Heart right ventricle (tissue), 16 donors: ENCODE results near the gene KANSL3. TPM values are rescaled to one million over a fixed set of nuclear protein-coding genes. Genes with fewer than 3 reads are reported as not detected.
"Not testable (repeated sequence)": the region's sequence is repeated elsewhere in the genome, so short reads cannot be mapped to it uniquely, and the experiment has no call there.

Experiments used
- ATAC-seq, 8 donors: fragments of 200-7000 bp; cut with Tn5 transposase; one replicate each; pipeline ENCODE4 v1.9.1; 2020; ENCODE audit warnings: mild to moderate bottlenecking in 8 of 8, moderate library complexity in 8 of 8, moderate number of reproducible peaks in 1 of 8
- DNase-seq, 2 donors: peaks; one replicate each; pipeline ENCODE4 v3.0.0-alpha.2; 2020
- H3K27ac ChIP-seq, 10 donors: fragments of 200-600 bp; sonication (generic) in 2 of 10; one replicate each; pipeline versions ENCODE4 v1.5.0 to v1.8.0; 2020 to 2022; ENCODE audit warnings: mild to moderate bottlenecking in 3 of 10
- H3K27me3 ChIP-seq, 7 donors: fragments of 200-600 bp; one replicate each; pipeline ENCODE4 v1.8.0; 2021 to 2022; ENCODE audit warnings: mild to moderate bottlenecking in 2 of 7
- H3K36me3 ChIP-seq, 9 donors: fragments of 200-600 bp; sonication (generic) in 1 of 9; one replicate each; pipeline versions ENCODE4 v1.5.0 to v1.8.0; 2020 to 2022; ENCODE audit warnings: mild to moderate bottlenecking in 2 of 9
- H3K4me1 ChIP-seq, 9 donors: fragments of 200-600 bp; sonication (generic) in 1 of 9; one replicate each; pipeline versions ENCODE4 v1.5.0 to v1.8.0; 2020 to 2022; ENCODE audit warnings: mild to moderate bottlenecking in 4 of 9
- H3K4me3 ChIP-seq, 10 donors: fragments of 200-600 bp; sonication (generic) in 2 of 10; one replicate each; pipeline versions ENCODE4 v1.5.0 to v1.8.0; 2020 to 2022; ENCODE audit warnings: mild to moderate bottlenecking in 7 of 10, moderate library complexity in 2 of 10
- H3K9me3 ChIP-seq, 11 donors: fragments of 200-600 bp in 10 of 11; sonication (generic) in 2 of 11; one replicate each; pipeline versions ENCODE4 v1.5.0 to v1.8.0; 2013 to 2022; ENCODE audit warnings: mild to moderate bottlenecking in 2 of 11, control low read depth in 1 of 11, moderate library complexity in 1 of 11
- WGBS, 2 donors: extraction: QIAGEN DNeasy Blood & Tissue Kit; methylation state at CpG; one replicate each; pipeline ENCODE4 v1.1.7; 2013; ENCODE audit warnings: inconsistent platforms in 1 of 2; 5-methylcytosine and 5-hydroxymethylcytosine counted together
- intact Hi-C, 10 donors: fragments of 100-400 bp; cut with DNase I; formaldehyde crosslinking; loops; one replicate each; pipeline versions ENCODE4 v1.11.1 to v1.14.2; 2022
- polyA plus RNA-seq, 2 donors: library from polyadenylated mRNA; stranded (reverse); fragments of 200-250 nt; gene quantifications; one replicate each; pipeline ENCODE4 v1.2.3, GENCODE V29; 2013
- total RNA-seq, 10 donors: library from RNA; stranded (reverse); fragmentation: NEBNext Ultra II Directional in 3 of 10; extraction: Animal tissue kit (Norgen Biotek cat#: 25700) in 3 of 10; gene quantifications; one replicate each; pipeline versions ENCODE4 v1.2.1 to v1.2.4, GENCODE V29; 2021 to 2023
- TF ChIP-seq, protein P1 (sequence below), 9 donors: fragments of 200-600 bp; sonication (generic) in 2 of 9; IDR thresholded peaks; one replicate each; pipeline versions ENCODE4 v1.5.0 to v1.8.0; 2021 to 2022; ENCODE audit warnings: antibody characterized with exemption in 9 of 9, mild to moderate bottlenecking in 5 of 9, moderate library complexity in 1 of 9
- donor health status: Arrhythmogenic right ventricular cardiomyopathy.
- donor health status: ischemic (EF 13 %, LVEDD 7.1; RV severe dilation, severe dysfunction).
- donor health status: healthy with polysubstance abuse.
- donor health status: DM: no; HTN: yes; CAD: no.
- donor health status: DM: no; HTN: no; CAD: no.
- donor health status: ischemic (EF 25% LVEDD 6.9; RV normal size, moderate dysfunction).
- donor health status: ischemic (EF 25% LVEDD 5.7; RV mildly dilated, moderate dysfunction).
- donor health status: healthy.
- donor health status: DM: yes; HTN: yes; CAD: no.
- donor health status: Ischemic cardiomyopathy.
- donor health status: ischemic (EF 35%, LVEDD 5.7; RV mildly dilated, moderate dysfunction).
- donor health status: nonischemic (EF 11% LVEDD 7.7; RV severe dilation, severe dysfunction).
- donor health status: DM: yes; HTN: yes; CAD: no.
- donor health status: PGD.
- donor health status: ischemic (EF 29% LVEDD 5.4; RV normal size, mild dysfunction).
- donor health status: nonischemic (EF 23%, LVEDD 6.1; RV moderate dilation, normal function).

Gene KANSL3
- total and polyA plus RNA-seq, 12 donors: 12.5 to 38.1 (median 30.4) TPM

- Histone ChIP-seq H3K27ac (no peak overlapping the region), H3K9me3 (peaks cover 0 to 5% (median 0%) of the 10 kb centered on the region in 11 donors), H3K4me1 (peaks cover 6 to 13% (median 11%) of the 10 kb centered on the region in 9 donors), H3K4me3 (no peak overlapping the region), H3K27me3 (no peaks in the 10 kb centered on the region), H3K36me3 (peaks cover 0 to under 1% (median 0%) of the 10 kb centered on the region in 9 donors)
- DNase-seq (no peak), ATAC-seq (no peak)
- WGBS, 2 donors: 79 to 81% methylated on average over 8 of the region's 8 CpGs
- TF ChIP-seq, protein P1, sequence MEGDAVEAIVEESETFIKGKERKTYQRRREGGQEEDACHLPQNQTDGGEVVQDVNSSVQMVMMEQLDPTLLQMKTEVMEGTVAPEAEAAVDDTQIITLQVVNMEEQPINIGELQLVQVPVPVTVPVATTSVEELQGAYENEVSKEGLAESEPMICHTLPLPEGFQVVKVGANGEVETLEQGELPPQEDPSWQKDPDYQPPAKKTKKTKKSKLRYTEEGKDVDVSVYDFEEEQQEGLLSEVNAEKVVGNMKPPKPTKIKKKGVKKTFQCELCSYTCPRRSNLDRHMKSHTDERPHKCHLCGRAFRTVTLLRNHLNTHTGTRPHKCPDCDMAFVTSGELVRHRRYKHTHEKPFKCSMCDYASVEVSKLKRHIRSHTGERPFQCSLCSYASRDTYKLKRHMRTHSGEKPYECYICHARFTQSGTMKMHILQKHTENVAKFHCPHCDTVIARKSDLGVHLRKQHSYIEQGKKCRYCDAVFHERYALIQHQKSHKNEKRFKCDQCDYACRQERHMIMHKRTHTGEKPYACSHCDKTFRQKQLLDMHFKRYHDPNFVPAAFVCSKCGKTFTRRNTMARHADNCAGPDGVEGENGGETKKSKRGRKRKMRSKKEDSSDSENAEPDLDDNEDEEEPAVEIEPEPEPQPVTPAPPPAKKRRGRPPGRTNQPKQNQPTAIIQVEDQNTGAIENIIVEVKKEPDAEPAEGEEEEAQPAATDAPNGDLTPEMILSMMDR (IDR thresholded peaks at IDR 0.05): no peak
- intact Hi-C loops: no loop called here
These were observed 79.6 kb downstream of the KANSL3 start for GRCh38 chr2:96558485-96558884.

GRCh38 chr2:96558061-96558460 is 80.1 kb downstream of the KANSL3 start:
- ATAC-seq: no peak
- TF ChIP-seq, protein P1 (IDR thresholded peaks at IDR 0.05): no peak

GRCh38 chr2:96557421-96557820 is 80.7 kb downstream of the KANSL3 start:
- H3K4me3 ChIP-seq, DNase-seq, H3K36me3 ChIP-seq, ATAC-seq, H3K27ac ChIP-seq, intact Hi-C loops, H3K27me3 ChIP-seq, H3K9me3 ChIP-seq: not testable (repeated sequence)
- peaks cover 6 to 15% (median 12%) of the 10 kb centered on the region in 9 donors for H3K4me1 ChIP-seq
- WGBS, 2 donors: 90 to 96% methylated on average over 6 of the region's 6 CpGs

More at GRCh38 chr2:96558061-96558460, 80.1 kb downstream of the KANSL3 start:
- peaks cover 0 to 5% (median 0%) of the 10 kb centered on the region in 11 donors for H3K9me3 ChIP-seq
- no peak overlapping the region for H3K27ac ChIP-seq
- no peak for DNase-seq
- H3K36me3 ChIP-seq: peaks cover 0 to 4% (median 0%) of the 10 kb centered on the region in 9 donors
- intact Hi-C loops: no loop called here
- H3K27me3 ChIP-seq: no peaks in the 10 kb centered on the region
- no peak overlapping the region for H3K4me3 ChIP-seq
- peaks cover 6 to 15% (median 12%) of the 10 kb centered on the region in 9 donors for H3K4me1 ChIP-seq
- WGBS, 2 donors: 81 to 90% methylated on average over 6 of the region's 6 CpGs

GRCh38 chr2:96556441-96557330 is 81.4 kb downstream of the KANSL3 start:
- Histone ChIP-seq H3K27me3 (no peaks in the 10 kb centered on the region), H3K9me3 (no peaks in the 10 kb centered on the region), H3K36me3 (peaks cover 0 to 17% (median 11%) of the 10 kb centered on the region in 9 donors), H3K27ac (no peak overlapping the region), H3K4me3 (no peak overlapping the region), H3K4me1 (peaks cover 6 to 15% (median 12%) of the 10 kb centered on the region in 9 donors)
- DNase-seq (no peak), ATAC-seq (no peak)
- intact Hi-C loops: no loop called here
- TF ChIP-seq, protein P1 (IDR thresholded peaks at IDR 0.05): no peak
- WGBS, 2 donors: 79 to 84% methylated on average over 16 of the region's 16 CpGs
